Fibroblast of skin of abdomen (primary cell): Measurements from ENCODE around the gene INO80C.
"Not testable (repeated sequence)": the region's sequence is repeated elsewhere in the genome, so short reads cannot be mapped to it uniquely, and the experiment has no call there.

ENCODE experiments used
- DNase-seq: peaks from one replicate; pipeline ENCODE4 v3.0.0-alpha.2; 2013

The INO80C gene

DNA sequence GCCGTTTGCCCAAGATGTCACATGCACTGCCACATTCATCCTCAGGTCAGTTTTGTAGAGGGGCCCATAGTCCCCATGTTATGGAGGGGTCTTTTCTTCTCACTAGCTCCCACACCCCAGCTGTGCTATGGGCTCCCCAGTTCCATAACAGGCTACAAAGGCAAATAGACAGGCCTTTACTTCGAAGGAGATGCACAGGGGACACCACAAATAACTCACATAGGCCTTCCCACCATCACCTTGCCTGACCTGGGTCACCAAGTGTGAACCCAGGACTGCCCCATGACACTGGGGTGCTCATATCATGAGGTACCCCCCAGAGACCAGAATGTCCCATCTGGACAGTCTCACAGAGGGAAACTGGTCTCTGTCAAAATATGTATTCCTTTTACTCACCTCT is 15.0 kb upstream of the INO80C start:
- DNase-seq: no peak

DNA sequence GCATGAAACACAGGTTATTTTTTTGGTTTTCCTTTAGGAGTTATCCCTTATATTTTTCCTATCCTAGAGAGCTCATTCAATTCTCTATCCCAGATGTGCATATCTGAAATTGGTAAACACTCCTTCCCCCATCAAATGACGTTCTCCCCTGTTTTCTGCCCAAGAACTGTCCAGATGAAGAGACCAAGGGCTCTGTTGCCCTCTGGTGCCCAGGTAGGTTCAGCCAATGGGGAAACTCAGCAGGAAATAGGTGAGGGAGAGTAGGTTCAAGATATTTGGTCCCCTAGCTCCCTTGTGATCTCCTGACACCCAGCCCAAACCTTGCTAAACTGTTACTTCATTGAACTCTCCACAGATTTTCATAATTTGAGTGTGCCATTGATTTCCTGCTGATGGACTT is 14.1 kb upstream of the INO80C start:
- no peak for DNase-seq

DNA sequence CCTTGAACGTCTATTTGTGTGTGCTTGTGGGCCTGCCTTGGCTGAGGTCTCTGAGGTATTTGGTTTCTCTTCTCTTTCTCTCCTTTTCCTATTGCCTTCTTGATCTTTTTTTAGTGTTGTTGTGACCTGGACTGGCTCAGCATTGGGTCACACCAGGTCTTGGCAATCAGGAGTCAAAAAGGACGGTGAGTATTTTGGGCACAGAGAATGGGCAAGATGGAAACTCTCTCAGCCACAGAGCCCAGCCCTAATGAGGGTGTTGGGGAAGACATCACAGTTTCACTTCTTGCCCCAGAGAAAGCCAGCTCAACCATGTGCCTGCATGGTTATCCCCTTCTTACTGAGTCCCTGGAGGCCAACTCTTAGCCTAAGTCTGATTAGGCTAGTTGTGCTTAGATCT is 13.7 kb upstream of the INO80C start:
- no peak for DNase-seq

DNA sequence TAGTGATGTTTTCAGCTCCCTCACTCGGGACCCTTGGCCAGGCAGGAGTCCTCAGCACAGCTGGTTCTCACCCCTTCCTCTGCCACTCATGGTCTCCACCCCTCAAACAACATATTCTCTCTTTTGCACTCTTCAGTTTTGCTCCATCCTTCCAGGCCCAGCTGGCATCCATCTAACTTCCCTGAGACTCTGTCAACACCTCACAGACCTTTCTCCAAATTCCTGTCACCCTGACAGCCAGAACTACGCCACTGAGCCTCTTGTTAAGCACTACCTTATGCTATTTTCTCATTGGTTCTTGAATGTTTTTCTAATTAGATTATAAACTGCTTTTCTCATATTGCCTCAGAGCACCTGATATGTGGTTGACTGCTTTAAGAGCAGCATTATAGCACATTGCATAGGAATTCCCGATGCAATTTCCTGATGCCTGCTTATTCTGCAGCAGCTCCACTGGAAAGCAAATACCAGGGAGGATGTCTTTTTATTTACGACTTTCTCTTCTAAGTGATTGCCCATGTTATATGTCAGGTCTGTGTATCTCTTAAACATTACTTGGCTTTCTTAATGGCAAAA is 12.4 kb upstream of the INO80C start:
- DNase-seq: no peak

DNA sequence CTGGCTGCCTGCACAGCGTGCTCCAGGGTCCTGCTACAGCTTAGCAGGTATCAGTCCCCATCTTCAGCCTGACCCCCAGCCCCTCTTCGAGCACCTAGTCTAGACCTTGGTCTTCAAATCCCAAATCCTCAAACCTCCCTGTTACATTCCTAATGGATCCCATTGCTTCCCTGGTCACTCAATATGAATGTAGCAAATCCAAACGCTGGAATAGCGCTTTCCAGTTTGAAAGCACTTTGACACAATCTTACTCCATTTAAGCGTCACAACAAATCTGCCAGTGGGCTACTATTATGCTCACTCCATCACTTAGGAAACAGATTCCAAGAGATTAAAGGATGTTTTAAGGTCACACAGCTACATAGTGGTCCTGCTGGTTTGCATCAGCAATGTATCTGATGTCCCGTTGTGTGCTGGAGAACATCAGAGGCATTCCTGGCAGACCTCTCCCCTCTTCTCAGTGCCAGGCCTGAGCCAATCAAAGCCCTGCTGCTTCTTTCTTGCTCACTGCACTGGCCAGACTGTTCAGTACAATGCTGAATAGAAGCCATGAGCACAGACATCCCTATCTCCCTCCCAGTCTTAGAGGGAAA is 11.1 kb upstream of the INO80C start:
- no peak for DNase-seq

DNA sequence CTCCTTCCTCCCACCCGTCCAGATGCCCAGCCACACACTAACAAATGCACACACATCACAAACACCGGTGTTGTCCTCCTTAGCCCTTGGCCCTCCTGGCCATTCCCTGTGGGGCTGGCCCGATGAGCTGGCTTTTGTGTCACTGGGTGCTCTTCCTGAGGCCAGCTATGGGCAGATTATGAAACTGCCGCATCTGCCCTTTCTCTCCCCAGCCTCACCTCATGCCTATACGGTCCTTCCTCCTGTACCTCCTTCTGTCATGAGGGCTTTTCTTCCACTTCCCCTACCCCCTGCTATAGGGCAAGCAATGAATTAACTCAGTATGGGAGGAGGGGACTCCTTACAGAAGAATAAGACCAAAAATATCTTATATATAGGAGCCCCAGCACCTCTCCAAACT is 10.3 kb upstream of the INO80C start:
- DNase-seq: no peak

DNA sequence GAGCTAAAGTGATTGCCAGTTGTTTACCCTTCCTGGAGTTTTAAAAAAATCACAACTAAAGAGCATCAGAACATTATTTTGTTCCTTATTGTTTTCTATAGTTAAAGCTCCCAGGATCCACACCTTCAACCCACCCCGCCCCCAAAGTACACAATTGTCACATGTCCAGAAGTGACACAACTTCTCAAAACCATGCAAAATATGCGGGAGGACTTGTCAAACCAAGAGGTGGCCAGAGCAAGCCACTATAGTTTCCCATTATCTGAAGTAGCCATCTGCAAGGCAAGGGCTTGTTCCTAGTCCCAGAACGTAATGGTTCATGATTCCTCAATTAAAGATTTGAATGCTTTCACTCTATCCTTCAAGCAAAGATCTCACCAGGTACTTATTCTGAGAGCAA is 9.9 kb upstream of the INO80C start:
- no peak for DNase-seq

DNA sequence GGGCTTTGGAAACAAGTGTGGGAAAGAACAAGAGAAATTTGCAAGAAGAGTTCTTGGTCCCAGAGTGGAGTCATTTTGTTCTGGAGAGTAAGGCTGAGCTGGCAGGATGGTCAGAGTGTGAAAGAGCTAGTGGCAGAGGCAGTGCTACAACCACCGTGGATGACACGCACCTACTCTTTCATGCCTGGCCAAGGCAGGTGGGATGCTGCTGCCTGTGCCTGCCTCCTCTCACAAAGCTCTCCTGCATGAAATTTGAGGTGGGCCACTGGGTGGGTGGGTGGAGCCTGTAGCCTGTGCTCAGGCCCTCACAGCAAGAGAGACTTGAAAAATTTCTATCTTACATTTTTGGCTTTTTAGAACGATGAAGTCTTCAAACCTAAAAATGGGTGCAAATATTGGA is 9.4 kb upstream of the INO80C start:
- no peak for DNase-seq

DNA sequence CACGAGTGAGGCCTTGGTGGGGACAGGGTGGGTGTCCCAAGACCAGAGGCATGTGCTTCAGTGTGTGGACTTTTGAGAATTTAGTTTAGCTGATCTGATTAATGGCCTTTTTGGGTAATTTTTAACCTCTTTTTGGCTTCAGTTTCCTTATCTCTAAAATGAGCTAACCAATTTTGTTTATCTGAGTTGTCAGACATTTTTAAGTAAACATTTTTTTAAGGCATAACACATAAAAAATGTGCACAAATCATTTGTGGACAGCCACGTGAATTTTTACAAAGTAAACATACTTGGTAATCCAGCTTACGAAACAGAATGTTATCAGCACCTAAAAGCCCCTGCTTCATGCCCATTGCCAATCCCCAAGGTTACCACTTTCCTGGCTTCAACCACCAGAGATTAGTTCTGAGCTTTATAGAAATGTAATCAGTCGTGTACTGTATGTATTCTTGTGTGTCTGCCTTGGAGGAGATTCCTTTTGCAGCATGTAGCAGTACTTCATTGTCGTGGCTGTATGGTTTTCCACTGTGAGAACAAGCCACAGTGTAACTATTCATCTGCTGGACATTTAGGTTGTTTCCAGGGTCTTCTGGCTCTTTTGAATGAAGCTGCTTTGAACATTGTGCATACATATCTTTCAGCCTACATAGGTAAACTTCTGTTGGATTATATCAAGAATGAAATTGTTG is 8.4 kb upstream of the INO80C start:
- no peak for DNase-seq

DNA sequence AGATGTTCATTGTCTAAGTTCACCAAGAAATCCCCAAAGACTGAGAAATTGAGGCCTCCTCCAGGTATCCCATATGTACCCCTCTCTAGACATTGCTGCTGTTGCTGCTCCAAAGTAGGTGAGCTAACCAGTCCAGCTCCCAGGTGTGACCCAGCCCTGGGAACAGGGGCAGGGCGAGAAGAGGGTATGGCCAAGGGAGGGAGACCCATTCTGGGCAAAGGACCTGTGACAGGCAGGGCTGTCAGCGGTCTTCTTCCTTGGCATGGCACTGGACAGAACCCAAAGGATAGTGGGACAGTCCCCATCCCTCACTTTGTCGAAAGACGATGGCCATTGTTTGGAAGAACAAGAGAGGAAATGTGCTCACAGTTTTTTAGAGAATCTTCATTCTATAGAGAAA is 7.2 kb upstream of the INO80C start:
- no peak for DNase-seq

DNA sequence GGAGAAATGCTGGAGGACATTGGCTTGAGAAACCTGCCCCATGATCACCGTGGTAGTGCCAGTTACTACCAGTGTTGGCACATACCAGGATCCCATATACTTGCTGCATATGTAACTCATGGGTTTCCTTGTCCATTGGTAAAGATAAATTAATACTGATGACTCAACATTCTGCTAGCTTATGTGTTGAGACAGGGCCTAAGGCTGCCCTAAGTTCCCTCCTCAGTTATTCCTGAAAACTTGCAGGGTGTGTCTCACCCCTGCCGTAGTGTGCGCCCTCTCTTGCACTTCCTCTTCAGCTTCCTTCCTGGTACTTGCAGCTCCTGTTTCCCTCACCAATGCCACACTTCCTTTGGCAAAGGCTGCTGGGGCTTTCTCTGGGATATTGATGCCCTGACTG is 4.3 kb upstream of the INO80C start:
- no peak for DNase-seq

DNA sequence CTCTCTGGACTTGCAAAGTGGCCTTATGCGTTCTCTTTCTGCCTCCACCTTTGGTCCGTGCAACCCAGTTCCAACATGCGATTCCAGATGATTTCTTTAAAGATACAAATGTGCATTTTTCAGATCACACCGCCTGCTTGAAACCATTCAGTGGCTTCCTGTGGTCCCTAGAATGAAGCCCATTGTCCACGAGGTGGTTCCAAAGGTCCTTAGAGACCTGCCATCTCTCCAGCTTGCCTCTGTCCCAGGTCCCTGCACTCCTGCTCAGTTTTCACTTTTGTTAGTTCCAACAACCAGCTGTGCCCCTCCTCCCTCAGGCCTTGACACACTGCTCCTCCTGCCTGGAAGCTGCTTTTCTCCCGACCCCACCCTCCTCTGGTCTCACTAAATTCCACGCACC is 3.6 kb upstream of the INO80C start:
- no peak for DNase-seq

DNA sequence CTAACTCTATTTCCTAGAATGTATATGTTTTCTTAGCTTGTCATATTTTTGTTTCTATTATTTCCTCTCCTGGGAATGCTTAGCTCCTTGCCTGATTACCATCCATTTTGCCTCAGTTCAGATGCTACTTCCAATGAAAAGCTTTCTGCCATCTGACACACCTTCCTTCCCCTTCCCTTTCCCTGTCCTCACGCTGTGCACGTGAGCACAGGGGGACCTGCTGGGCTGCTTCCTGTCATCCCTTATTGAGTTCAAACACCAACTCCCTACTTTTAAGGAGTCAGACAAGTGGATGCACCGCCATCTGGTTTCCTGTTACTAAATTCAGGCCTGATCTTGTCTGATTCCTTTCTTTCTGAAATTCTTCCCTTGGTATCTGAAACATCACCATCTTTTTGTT is 2.4 kb upstream of the INO80C start:
- DNase-seq: no peak

DNA sequence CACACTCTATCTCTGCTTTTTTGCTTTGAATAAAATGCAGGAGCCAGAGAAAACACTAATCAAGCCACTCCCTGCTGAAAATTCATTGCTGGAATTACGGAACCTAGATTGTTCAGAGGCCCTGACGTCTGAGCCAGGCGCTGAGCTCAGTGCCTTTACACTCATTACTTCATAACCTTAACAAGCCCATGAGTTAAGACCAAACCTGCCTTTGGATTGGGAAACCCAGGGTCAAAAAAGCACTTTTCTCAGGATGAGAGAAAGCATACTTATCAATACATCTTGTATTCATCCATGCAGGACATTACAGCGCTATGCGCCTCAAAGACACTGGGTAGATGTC is 762 bp downstream of the INO80C start:
- no peak for DNase-seq

DNA sequence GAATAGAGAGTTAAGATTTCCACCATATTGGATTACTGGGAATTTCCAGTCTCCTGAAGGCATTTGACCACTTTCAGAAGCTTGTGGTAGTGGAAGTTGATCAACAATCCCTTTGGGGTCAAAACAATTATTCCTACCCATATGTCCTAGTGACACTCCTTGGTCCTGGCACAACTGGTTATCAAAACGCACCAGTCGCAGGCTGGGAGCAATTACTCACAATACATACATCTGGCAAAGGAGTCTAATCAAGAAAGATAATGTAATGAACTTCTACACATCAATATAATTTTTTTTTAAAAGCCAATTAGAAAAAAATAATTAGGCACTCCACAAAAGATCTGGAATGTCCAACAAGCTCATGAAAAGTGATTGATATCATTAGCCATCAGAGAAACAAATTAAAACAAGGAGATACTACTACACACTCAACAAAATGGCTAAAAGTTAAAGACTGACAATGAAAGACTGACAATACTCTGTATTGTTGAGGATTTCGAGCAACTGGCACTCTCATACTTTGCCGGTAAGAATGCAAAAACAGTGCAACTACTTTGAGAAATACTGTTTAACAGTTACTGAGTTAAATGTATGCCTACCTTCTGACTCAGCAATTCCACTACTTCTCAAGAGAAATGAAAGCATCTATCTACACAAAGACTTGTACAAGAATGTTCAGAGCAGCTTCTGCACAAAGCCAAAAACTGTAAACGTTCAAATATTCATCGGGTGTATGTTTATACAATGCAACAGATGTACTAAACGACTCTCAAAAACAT is 2.0 kb downstream of the INO80C start:
- no peak for DNase-seq

DNA sequence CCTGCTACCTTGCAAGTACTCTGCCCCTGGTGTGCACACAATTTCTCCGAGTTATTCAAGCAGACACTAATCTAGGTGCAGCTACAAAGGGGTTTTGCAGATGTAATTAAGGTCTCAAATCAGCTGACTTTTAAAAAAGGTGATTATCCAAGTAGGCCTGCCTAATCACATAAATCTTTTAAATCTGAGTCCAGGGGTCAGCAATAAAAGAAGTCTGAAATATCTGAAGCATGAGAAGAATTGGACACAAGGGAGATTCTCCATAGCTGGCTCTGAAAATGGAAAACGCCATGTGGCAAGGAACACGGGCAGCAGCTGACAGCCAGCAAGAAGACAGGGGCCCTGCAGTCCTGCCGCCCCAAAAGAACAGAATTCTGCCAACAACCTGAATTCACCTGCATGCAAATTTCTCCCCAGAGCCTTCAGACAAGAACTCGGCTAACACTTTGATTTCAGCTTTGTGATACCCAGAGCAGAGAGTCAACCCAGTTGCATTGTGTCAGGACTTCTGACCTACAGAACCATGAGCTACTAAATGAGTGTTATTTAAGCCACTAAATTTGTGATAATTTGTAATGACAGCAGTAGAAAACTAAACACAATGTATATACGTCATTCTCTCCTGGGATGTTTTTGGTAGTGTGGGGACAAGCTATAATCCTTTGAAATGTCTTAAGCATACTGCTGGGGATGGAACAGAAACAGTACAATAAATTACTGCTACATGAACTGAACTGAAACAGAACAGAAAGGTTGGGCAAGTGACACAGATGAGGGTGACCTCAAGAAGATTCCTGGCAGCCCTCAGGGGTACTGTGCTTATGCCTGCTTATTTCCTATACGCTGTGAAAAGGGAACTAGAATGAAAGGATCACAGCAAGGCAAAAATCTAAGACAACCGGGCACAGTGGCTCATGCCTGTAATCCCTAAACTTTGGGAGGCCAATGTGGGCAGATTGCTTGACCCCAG is 3.2 kb downstream of the INO80C start:
- DNase-seq: no peak

DNA sequence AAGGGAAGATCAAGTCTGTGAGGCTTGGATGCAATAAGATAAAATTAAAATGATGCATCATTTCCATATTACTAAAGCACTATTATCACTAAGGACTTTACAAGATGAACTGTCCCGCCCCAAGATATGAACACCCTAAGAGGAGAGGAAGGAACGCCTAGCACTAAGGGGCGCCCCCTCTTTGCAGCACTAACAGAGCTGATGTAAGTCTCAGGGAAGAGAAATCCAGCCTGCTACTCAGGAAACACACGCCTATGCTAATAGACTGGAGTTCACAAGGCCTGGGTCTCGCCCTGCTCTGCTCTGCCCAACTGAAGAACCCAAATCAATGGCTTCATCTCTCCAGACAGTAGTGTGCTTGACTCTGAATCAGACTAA is 6.1 kb downstream of the INO80C start:
- no peak for DNase-seq

DNA sequence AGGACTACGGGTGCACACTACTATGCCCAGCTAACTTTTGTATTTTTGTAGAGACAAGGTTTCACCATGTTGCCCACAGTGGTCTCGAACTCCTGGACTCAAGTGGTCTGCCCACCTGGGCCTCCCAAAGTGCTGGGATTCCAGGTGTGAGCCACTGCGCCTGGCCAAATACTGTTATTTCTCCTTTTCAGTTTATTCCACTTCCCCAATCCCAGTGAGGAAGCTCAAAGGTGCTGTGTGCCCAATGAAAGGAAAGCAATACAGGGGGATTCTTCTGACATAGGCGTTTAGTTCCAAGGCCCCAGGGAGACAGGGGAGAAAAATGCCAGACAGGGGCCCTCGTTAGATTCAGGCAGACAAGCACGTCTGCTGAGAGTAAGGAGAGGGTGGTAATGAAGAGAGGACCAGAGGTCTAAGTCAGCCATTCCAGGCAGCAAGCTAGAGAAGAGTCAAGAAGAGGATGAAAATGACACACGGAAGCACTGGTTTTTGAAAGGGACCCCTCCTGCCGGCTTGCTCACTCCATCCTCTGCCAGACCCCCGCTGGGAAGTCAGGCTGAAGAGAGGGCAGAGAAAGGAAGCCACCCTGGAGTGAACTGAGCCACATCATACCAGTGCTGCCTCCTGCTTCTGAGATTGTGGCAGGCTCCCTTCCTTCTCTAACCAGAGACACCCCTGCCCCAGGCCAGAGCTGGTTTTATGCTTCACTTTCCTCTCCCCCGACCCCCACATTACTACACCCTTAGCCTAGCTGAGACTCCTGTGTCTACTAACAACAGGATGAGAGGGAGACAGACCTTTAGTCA is 6.7 kb downstream of the INO80C start:
- DNase-seq: no peak

DNA sequence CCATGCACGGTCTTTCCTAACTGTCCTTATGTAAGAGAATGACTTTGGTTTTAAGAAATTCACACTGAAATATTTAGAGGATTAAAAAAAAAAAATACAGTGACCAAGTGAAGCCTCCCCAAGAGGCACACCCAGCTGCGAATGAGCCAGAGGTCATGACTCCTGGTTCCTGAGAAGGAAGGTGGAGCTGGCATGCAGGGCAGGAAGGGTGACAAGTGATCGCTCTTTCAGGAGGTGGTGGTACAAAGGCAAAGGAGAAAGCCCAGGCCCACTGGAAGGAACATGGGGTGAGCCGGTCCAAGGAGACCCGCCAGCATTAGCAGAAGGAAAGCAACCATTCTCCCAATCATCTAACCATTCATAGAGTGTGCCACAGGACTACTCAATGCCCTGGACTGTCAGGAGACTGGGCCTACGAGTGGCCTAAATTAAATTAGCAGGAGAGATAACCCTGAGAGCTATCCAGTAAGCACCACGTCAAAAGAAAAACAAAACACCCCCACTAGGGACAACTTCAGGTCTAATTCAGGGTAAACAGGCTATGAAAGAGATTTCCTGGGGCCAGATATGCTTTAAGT is 7.8 kb downstream of the INO80C start:
- DNase-seq: no peak

DNA sequence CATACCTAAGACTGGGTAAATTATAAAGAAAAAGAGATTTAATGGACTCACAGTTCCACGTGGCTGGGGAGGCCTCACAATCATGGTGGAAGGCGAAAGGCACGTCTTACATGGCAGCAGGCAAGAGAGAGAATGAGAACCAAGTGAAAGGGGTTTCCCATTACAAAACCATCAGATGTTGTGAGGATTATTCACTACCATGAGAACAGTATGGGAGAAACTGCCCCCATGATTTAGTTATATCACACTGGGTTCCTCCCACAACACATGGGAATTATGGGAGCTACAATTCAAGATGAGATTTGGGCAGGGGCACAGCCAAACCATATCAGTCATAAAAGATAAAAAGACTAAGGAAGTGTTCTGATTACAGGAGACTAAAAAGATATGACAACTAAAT is 8.5 kb downstream of the INO80C start:
- DNase-seq: not testable (repeated sequence)

DNA sequence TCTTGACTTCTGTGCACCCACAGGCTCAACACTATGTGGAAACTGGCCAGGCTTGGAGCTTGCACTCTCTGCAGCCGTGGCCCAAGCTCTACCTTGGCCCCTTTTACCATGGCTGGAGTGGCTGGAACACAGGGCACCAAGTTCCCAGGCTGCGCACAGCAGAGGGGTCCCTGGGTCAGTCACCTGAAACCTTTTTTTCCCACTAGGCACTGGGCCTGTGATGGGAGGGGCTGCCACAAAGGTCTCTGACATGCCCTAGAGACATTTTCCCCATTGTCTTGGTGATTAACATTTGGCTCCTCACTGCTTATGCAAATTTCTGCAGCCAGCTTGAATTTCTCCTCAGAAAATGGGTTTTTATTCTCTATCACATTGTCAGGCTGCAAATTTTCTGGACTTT is 9.4 kb downstream of the INO80C start:
- DNase-seq: not testable (repeated sequence)
